Activated gamma-delta T cell (primary cell): ENCODE measurements around the gene ACO2.

Experiments
- DNase-seq: peaks from one replicate; lab custom pipeline; 2025; lab: John Stamatoyannopoulos, UW

ACO2 gene

GRCh38 chr22:41524809-41525449 lies 56.0 kb downstream of the ACO2 start:
- no peak for DNase-seq

GRCh38 chr22:41525450-41526225 lies 56.7 kb downstream of the ACO2 start:
- DNase-seq = no peak

DNA sequence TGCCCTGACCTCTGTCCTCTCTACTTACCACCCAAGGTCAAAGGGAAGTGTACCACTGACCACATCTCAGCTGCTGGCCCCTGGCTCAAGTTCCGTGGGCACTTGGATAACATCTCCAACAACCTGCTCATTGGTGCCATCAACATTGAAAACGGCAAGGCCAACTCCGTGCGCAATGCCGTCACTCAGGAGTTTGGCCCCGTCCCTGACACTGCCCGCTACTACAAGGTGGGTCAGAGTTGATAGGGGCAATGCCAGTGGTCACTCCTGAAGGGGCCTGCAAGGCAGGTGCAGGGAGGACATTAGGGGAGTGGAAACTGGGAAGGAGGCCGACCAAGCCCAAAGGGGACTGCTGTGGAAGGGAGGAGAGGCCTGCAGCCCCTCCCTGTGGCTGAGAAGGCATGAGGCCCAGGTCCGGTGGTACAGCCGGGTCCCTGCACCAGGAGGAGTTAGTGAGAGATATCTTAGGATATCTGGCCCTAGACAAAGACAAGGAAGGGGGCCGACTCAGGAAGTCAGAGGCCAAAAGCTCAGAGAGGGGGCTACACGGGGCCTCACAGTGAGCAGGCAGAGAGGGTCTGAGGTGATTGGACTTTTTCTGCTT lies 57.4 kb downstream of the ACO2 start:
- DNase-seq = no peak

DNA sequence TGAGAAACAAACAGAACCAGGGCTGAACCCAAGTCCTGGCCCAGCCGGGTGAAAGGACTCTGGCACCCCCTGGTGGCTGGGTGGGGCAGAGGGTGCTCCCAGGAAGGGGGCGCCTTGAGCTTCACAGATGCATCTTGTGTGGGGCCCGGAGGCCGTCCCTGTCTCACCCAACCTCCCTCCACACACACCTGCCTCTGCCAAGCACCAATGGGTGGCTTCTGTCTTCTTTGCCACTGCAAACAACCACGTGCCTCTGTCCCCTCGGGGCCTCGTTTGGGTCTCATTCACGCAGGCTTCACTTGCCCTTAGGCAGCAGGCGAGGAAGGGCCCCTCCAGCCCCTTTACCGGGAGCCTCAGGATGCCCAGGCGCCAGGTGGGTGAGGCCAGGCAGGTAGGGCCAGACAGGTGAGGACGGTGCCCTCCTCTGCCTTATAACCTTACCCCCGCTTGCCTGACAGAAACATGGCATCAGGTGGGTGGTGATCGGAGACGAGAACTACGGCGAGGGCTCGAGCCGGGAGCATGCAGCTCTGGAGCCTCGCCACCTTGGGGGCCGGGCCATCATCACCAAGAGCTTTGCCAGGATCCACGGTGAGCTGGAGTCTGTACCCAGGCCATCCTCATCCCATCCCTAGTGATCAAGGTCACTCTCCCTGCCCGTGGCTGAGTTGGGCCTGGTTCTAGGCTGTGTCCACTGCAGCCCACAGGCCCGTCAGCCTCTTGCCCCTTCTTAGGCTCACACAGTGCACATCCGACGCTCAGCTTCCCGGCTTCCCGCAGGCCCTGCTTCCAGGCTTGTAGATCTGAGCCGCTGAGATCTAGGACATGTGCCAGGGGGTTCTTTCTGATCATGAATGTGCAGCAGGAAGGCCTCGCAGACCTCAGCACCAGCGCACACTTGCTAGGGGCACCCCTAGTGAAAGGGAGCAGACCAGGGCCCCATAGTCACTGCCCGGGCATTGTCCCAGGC lies 58.2 kb downstream of the ACO2 start:
- DNase-seq = peak; percentile 26

DNA sequence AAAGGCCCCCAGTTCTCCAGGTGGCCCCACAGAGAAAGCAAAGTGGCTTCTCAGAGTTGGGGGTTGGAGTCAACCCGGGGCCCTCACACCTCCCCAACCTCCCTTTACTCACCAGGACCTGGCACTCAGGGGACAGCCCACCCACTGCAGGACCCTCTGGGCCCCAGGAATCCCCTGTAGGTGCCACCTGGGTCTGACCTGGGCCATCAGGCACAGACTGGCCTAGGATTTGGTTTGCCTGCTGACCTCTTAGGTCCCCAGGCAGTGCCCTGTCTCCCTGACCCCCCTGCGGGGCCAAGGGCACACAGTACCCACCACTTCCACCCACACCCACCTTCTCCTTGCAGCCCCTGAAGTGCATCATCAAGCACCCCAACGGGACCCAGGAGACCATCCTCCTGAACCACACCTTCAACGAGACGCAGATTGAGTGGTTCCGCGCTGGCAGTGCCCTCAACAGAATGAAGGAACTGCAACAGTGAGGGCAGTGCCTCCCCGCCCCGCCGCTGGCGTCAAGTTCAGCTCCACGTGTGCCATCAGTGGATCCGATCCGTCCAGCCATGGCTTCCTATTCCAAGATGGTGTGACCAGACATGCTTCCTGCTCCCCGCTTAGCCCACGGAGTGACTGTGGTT lies 59.3 kb downstream of the ACO2 start:
- DNase-seq = no peak

DNA sequence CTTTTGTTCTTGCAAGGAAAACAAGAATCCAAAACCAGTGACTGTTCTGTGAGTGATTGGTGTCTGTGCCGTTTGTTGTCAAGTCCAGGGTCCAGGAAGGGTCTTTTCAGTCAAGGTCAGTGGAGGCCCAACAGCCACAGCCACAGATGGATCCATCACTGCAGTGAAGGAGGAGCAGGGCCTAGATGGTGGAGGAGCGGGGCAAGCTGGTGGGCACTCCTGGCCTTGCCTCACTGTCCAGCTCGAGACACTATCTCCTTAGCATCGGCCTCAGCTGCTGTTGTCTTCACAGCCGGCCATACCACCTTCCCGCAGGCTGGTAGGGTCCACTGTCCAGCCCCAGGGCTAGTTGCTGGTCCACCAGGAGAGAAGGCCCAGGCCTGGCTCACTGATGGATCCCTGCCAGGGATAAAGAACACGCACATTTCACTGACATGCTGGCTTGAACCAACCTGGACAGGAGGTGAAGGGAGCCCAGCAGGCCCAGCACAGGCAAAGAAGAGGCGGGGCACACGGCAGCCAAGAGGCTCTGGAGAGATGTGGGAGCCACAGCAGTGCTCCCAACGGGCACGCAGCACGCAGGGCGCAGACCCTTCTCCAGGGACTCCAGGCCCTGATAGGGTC lies 60.1 kb downstream of the ACO2 start:
- no peak for DNase-seq

GRCh38 chr22:41530890-41531714 lies 62.2 kb downstream of the ACO2 start:
- DNase-seq = no peak

DNA sequence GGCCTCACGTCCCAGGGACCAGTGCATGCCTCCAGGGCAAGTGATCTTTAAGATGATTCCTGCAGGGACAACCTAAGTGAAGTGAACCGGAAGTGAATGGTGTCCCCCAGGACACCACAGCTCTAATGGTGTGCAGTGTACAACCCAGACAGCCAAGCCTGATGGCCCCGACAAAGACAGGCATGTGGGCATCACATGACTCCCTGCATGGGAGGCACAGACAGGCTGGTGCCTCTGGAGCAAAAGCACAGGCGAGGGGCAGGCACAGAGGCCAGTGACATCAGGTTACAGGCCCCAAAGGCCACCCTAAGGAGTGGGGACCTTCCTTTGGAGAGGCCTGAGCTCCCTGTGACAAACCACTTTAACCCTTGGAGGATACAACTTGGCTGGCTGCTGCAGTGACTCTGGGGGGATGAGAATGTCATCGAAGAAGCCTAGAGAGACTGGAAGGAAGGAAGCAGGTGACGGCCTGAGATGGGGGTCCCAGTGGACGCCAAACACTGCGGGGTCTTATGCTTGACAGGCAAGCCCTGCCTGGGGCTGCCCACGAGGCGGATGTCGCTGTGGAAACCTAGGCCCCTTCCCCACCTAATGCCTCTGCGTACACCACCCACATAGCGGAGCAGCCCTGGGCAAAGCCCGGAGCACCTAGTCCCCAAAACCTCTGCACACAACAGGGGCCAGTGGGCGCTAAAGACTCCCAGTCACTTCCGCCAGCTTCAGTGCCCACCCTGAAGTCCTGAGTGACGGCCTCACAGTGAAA lies 63.0 kb downstream of the ACO2 start:
- DNase-seq = no peak

- DNase-seq = no peak
Observed at GRCh38 chr22:41532908-41533825, 64.2 kb downstream of the ACO2 start.

DNA sequence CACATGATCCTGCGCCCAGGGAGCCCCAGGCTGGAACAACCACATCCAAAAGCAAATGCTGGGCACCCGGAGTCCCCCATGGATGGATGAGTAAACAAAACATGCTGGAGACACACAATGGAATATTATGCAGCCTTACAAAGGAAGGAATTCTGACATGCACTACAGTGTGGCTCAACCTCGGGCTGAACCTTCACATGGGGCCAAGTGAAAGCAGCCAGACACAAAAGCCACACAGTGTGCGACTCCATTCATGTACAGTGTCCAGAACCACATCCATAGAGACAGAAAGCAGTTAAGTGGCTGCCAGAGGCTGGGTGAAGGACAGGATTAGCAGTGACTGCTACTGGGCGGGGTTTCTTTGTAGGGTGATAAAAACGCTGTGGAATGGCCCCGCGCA lies 65.3 kb downstream of the ACO2 start:
- DNase-seq = no peak

DNA sequence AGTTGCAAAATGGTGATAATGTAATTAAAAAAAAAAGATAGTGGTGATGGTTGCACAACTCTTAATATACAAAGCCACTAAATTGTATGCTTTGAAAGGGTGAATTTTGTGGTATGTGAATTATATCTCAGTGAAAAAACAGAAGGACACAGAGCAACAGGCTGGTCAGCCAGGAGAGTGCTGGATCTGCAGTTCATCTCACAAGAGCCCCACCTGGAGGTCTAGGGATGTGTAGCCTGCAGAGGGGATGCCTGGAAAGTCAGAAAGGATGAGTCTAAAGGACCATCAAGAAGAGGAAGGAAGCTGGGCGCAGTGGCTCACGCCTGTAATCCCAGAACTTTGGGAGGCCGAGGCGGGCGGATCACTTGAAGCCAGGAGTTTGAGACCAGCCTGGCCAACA lies 66.3 kb downstream of the ACO2 start:
- no peak for DNase-seq

- DNase-seq = no peak
Observed at GRCh38 chr22:41537203-41537602, 68.3 kb downstream of the ACO2 start.

DNA sequence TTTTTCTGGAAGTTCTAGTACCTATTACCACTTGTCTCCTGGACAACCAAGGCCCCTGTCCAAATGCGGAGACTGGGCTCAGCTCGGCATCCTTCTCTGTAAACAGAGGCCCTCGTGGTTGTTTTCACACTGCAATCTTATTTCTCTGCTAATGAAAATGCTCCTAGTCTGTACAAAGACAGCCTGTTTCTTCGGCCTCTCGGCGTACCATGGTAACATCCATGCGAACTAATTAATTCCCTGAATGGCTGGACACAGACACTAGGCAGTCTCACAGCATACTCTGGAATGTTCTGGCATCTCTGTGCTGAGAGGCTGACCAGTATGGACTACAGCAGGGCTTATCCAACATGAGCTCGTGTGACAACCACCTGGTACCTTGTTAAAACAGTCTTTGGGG lies 69.7 kb downstream of the ACO2 start:
- no peak for DNase-seq

DNA sequence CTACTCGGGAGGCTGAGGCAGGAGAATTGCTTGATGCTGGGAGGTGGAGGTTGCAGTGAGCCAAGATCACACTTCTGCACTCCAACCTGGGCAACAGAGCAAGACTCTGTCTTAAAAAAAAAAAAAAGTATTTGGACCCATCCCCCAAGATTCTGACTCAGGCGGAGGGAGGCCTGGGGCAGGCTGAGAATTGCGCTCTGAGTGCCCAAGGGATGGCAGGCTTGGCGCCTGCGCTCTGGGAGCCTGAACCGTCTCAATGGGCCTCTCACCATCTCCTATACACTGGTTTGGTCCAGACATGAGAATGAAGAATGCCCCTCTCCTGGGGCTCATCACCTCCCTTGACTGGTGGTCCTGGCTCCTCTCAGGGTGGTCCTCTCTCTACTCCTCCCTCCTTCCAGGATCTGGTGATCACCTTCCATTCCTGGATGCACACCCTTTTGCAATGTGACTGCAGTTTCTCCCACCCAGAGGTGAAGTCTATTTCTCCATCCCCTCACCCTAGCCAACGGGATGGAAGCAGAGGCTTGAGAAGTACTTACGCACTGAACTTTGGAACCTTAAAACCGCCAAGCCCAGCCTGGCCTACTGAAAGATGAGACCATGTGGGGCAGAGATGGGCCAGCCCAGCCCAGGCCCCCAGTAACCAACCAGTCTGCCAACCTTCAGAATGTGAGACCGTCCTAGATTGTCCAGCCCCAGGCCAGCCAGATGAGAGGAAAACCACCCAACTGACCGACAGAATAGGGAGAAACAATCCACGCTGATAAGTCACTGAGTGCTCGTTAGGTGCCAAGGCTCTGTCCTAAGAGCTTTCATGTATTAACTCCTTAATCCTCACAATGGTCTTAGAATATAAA lies 70.5 kb downstream of the ACO2 start:
- DNase-seq = no peak

DNA sequence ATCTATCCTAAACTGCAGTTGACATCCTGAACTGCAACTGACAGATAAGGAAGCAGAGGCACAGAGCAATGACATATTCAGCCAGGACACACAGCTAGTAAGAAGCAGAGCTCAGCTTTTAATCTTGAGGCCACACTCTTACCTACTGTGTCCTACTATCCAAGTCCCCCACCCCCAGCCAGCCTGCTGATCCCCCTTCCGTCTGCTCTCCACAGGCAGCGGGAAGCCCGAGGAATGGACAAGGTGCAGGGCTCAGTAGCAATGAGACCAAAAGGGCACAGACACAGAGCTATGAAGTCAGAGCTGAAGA lies 71.0 kb downstream of the ACO2 start:
- no peak for DNase-seq

DNA sequence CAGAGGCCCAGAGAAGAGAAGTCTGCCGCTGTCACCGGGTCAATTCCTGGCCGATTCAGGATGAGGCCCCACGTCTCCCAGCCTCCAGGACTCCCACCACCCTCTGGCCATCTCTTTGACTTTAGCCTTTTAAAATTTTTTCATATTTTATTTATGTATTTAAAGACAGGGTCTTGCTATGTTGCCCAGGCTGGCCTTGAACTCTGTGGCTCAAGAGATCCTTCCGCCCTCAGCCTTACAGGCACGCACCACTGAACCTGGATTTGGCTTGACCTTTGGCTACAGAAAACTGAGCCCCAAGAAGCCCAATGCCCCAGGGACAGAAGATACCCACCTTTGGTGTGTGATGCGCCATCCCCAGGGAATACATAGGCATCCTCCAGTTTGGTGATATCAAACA lies 71.4 kb downstream of the ACO2 start:
- DNase-seq = no peak

GRCh38 chr22:41541484-41541883 lies 72.6 kb downstream of the ACO2 start:
- DNase-seq = no peak

GRCh38 chr22:41542224-41542623 lies 73.3 kb downstream of the ACO2 start:
- no peak for DNase-seq
